Mucosa of descending colon (tissue), 3 donors: ENCODE data around the gene EFNA5. TPM values are rescaled to one million over a fixed set of nuclear protein-coding genes. Genes with fewer than 3 reads are reported as not detected.

Source experiments
- ATAC-seq: fragments of 200-7000 bp; cut with Tn5 transposase; one replicate; pipeline ENCODE4 v1.9.1; 2020; ENCODE audit warnings: mild to moderate bottlenecking, moderate library complexity
- DNase-seq, 3 donors: peaks; one replicate each; pipeline ENCODE4 v3.0.0-alpha.2; 2020
- H3K36me3 ChIP-seq: fragments of 200-600 bp; one replicate; pipeline ENCODE4 v1.8.0; 2021; ENCODE audit warnings: low read depth, mild to moderate bottlenecking
- H3K4me1 ChIP-seq: fragments of 200-600 bp; one replicate; pipeline ENCODE4 v1.8.0; 2021; ENCODE audit warnings: low read depth, mild to moderate bottlenecking
- H3K4me3 ChIP-seq: fragments of 200-600 bp; one replicate; pipeline ENCODE4 v1.8.0; 2021; ENCODE audit warnings: mild to moderate bottlenecking
- H3K9me3 ChIP-seq: fragments of 200-600 bp; one replicate; pipeline ENCODE4 v1.8.0; 2021; ENCODE audit warnings: mild to moderate bottlenecking
- intact Hi-C, 2 donors: fragments of 100-400 bp; cut with DNase I in 1 of 2; cut with micrococcal nuclease in 1 of 2; formaldehyde crosslinking; loops; one replicate each; pipeline versions ENCODE4 v1.11.0 to v1.11.1; 2022; cut with DNase I, micrococcal nuclease
- total RNA-seq, 3 donors: library from RNA; stranded (reverse); fragmentation: NEBNext Ultra II Directional in 2 of 3; extraction: Animal tissue kit (Norgen Biotek cat#: 25700) in 2 of 3; gene quantifications; one replicate each; pipeline versions ENCODE4 v1.2.1 to v1.2.4, GENCODE V29; 2021 to 2023
- TF ChIP-seq, protein P1 (sequence below): fragments of 200-600 bp; IDR thresholded peaks from one replicate; pipeline ENCODE4 v1.8.0; 2022; ENCODE audit warnings: antibody characterized with exemption, mild to moderate bottlenecking
- donor health status: DM: no; HTN: no; CAD: no; lungs with moderate emphysema.
- donor health status: DM: no; HTN: no; CAD: no.
- donor health status: DM: no; HTN: yes; CAD: no.

The EFNA5 gene
- total RNA-seq, 3 donors from 2014 or later = 12.7 to 14.4 (median 14.3) TPM

DNA sequence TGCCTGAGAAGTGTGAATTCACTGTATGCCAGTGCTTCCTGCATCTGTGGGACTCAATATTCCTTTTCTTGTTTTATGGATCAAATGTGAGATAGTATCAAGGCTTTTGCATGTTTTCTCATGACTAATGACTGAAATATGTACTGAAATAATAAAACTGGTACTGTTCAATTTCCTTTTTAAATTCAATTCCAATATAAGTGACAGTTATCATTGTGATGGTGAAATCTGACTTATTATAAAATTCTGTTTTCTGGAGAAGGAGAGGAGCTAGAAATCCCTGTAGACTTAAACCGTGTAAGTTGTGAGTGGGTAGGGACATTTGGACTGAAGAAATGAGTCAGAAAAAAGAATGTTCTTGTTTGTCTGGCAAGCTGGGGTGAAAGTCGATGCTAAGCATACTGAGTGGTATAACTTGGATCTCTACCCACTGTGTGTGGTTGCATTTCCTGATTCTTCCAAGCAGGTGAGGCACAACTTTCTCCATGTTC, 245.2 kb downstream of the EFNA5 start:
- TF ChIP-seq, protein P1, sequence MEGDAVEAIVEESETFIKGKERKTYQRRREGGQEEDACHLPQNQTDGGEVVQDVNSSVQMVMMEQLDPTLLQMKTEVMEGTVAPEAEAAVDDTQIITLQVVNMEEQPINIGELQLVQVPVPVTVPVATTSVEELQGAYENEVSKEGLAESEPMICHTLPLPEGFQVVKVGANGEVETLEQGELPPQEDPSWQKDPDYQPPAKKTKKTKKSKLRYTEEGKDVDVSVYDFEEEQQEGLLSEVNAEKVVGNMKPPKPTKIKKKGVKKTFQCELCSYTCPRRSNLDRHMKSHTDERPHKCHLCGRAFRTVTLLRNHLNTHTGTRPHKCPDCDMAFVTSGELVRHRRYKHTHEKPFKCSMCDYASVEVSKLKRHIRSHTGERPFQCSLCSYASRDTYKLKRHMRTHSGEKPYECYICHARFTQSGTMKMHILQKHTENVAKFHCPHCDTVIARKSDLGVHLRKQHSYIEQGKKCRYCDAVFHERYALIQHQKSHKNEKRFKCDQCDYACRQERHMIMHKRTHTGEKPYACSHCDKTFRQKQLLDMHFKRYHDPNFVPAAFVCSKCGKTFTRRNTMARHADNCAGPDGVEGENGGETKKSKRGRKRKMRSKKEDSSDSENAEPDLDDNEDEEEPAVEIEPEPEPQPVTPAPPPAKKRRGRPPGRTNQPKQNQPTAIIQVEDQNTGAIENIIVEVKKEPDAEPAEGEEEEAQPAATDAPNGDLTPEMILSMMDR = no peak
- no peaks in the 10 kb centered on the region for H3K36me3 ChIP-seq
- H3K4me1 ChIP-seq = no peaks in the 10 kb centered on the region
- no peak overlapping the region for H3K4me3 ChIP-seq
- ATAC-seq (no peak), DNase-seq (no peak)
- intact Hi-C loops = no loop called here
- H3K9me3 ChIP-seq = no peaks in the 10 kb centered on the region

DNA sequence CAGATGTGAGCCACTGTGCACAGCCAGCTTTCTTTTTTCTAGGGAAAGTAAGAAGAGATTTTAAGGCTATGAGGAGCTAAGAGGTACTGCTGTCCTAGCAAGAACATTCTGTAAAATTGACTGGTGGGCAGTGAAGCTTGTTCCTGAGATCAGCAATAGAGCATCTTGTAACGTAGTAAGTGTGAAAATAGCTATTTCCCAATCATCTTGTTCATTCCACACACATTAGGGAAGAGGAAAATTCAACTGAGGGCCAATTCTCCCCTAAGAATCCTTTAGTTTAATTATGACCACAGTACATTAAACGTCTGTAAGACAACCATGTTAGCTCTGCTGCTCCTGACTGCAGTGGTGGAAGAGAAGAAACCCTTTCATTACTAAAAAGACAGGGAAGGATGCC, 246.2 kb downstream of the EFNA5 start:
- ATAC-seq (no peak), DNase-seq (no peak)
- no peak overlapping the region for H3K4me3 ChIP-seq
- H3K36me3 ChIP-seq = no peaks in the 10 kb centered on the region
- intact Hi-C loops = no loop called here
- H3K9me3 ChIP-seq = no peaks in the 10 kb centered on the region
- TF ChIP-seq, protein P1 = no peak
- no peaks in the 10 kb centered on the region for H3K4me1 ChIP-seq

DNA sequence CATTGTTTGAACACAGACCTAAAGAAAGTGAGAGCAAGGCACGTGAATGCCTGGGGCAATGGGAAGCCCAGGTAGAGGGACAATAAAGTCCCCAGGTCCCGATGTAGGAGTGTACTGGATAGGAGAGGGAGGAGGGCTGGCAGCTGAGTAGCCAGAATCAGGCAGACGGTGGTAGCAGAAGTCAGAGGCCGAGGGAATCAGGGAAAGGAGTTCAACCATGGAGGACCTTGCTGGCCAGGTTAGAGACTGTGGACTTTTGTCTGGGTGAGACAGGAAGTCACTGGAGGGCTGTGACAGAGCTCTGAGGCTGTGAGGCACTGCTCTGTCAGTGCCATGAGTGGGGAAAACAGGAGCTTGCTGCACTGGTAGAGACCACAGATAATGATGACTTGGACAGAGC, 248.2 kb downstream of the EFNA5 start:
- intact Hi-C loops = no loop called here
- Histone ChIP-seq H3K4me1 (no peaks in the 10 kb centered on the region), H3K9me3 (no peaks in the 10 kb centered on the region), H3K4me3 (no peak overlapping the region), H3K36me3 (no peaks in the 10 kb centered on the region)
- TF ChIP-seq, protein P1 = no peak
- ATAC-seq (peak; percentile 40), DNase-seq (no peak)

DNA sequence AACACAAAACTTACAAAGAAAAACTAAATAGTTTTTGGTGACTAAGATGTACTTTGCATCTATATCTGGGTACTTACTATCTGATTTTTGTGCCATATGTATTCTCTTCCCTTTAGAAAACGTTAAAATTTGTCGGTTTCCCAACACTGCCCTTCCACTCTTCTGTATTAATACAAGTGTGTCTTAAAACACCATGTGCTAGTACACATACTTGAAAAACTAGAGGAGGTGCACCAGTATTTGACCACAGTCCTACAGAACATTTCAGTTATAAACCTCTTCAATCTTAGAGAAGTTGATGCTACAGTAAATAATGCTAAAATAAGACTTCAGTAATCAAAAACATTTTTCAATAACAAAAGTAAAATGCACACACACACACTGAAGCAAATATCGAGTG, 251.2 kb downstream of the EFNA5 start:
- no peak for ATAC-seq
- Histone ChIP-seq H3K36me3 (no peaks in the 10 kb centered on the region), H3K4me3 (no peak overlapping the region), H3K4me1 (no peaks in the 10 kb centered on the region), H3K9me3 (no peaks in the 10 kb centered on the region)
- intact Hi-C loops = no loop called here
- TF ChIP-seq, protein P1 = no peak
- no peak for DNase-seq

DNA sequence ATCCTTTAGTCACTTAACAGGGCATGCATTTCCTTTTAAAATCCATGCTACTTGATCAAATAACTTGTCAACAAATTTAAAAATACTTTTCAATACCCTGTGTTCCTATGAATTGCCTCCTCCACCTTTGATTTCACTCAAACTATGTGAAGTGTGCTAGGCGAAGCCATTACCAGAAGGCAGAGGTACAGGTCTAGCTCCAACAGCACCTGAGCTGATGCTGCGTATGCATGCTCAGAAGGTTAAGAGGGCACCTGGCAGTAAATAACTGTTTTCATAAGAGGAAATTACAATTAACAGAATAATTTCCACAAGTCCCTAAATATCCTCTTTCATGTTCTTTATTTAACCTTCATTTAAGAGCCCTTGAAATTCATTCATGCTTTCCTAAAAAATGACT, 251.8 kb downstream of the EFNA5 start:
- no peaks in the 10 kb centered on the region for H3K36me3 ChIP-seq
- ATAC-seq = no peak
- DNase-seq = no peak
- no peaks in the 10 kb centered on the region for H3K9me3 ChIP-seq
- TF ChIP-seq, protein P1 = no peak
- no peaks in the 10 kb centered on the region for H3K4me1 ChIP-seq
- intact Hi-C loops = no loop called here
- H3K4me3 ChIP-seq = no peak overlapping the region

DNA sequence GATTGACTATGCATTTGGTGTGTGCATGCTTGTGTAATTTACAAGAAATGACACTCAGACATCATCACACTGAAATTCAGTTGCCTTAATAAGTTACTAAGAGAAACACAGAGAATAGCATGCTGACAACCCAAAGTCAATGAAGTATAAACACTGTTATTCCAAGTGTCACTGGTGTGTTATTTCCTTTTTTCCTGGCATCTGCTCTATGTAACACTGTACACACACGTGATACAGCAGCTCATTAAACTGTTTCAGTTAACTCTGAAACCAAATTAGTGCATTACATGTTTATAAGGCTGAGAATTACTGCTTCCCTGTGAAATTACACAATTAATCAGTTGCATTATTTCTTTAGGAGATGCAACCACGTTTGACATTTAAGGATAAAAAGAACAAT, 252.7 kb downstream of the EFNA5 start:
- no peaks in the 10 kb centered on the region for H3K9me3 ChIP-seq
- TF ChIP-seq, protein P1 = no peak
- no peak overlapping the region for H3K4me3 ChIP-seq
- no peaks in the 10 kb centered on the region for H3K36me3 ChIP-seq
- intact Hi-C loops = no loop called here
- ATAC-seq (no peak), DNase-seq (no peak)
- no peaks in the 10 kb centered on the region for H3K4me1 ChIP-seq
